Left lung (tissue), 10 donors: Measurements from ENCODE around the gene ELSPBP1. TPM values are rescaled to one million over a fixed set of nuclear protein-coding genes. Genes with fewer than 3 reads are reported as not detected.

Experiments used
- ATAC-seq: fragments of 200-7000 bp; cut with Tn5 transposase; one replicate; pipeline ENCODE4 v1.9.1; 2020; ENCODE audit warnings: moderate library complexity
- DNase-seq, 4 donors: peaks; one replicate each; pipeline ENCODE4 v3.0.0-alpha.2; 2013 to 2020
- H3K27ac ChIP-seq, 2 donors: fragments of 200-600 bp; sonication (generic) in 1 of 2; one replicate each; pipeline versions ENCODE4 v1.5.0 to v1.8.0; 2020 to 2021
- H3K27me3 ChIP-seq, 2 donors: fragments of 200-600 bp; sonication (generic) in 1 of 2; one replicate each; pipeline versions ENCODE4 v1.5.0 to v1.8.0; 2020 to 2021
- H3K36me3 ChIP-seq, 2 donors: fragments of 200-600 bp; sonication (generic) in 1 of 2; one replicate each; pipeline versions ENCODE4 v1.5.0 to v1.8.0; 2020 to 2021
- H3K4me1 ChIP-seq, 2 donors: fragments of 200-600 bp; one replicate each; pipeline ENCODE4 v1.8.0; 2021
- H3K4me3 ChIP-seq, 2 donors: fragments of 200-600 bp; sonication (generic) in 1 of 2; one replicate each; pipeline versions ENCODE4 v1.5.0 to v1.8.0; 2020 to 2021; ENCODE audit warnings: mild to moderate bottlenecking in 1 of 2
- H3K9me3 ChIP-seq, 2 donors: fragments of 200-600 bp; sonication (generic) in 1 of 2; one replicate each; pipeline versions ENCODE4 v1.5.0 to v1.8.0; 2020 to 2021
- CTCF ChIP-seq, 2 donors: fragments of 200-600 bp; sonication (generic) in 1 of 2; IDR thresholded peaks; one replicate each; pipeline versions ENCODE4 v1.5.0 to v1.8.0; 2021; ENCODE audit warnings: antibody characterized with exemption in 2 of 2
- intact Hi-C, 2 donors: fragments of 100-400 bp; cut with DNase I; formaldehyde crosslinking; loops; one replicate each; pipeline versions ENCODE4 v1.11.2 to v1.14.2; 2022
- polyA plus RNA-seq, 6 donors: library from polyadenylated mRNA; unstranded; fragments of 120-200 nt; gene quantifications; one replicate each; pipeline ENCODE4 v1.2.1, GENCODE V29; 2013; ENCODE audit not compliant: insufficient read length in 6 of 6
- total RNA-seq, 2 donors: library from RNA; stranded (reverse); fragmentation: NEBNext Ultra II Directional; extraction: Animal tissue kit (Norgen Biotek cat#: 25700); gene quantifications; one replicate each; pipeline ENCODE4 v1.2.1, GENCODE V29; 2021
- donor health status: DM: no; HTN: yes; CAD: no.
- donor health status: DM: no; HTN: no; CAD: no.

The ELSPBP1 gene
- total and polyA plus RNA-seq, 8 donors = not detected

GRCh38 chr19:48006762-48007161 is 12.3 kb downstream of the ELSPBP1 start:
- ATAC-seq (no peak), DNase-seq (no peak)
- no peaks in the 10 kb centered on the region for H3K36me3 ChIP-seq
- intact Hi-C loops = no loop called here
- H3K4me1 ChIP-seq = no peaks in the 10 kb centered on the region
- no peak for TF ChIP-seq CTCF (IDR thresholded peaks at IDR 0.05)
- H3K27ac ChIP-seq = no peak overlapping the region
- no peak overlapping the region for H3K4me3 ChIP-seq
- H3K9me3 ChIP-seq = no peaks in the 10 kb centered on the region
- H3K27me3 ChIP-seq = peaks cover 0 to 15% of the 10 kb centered on the region in 2 donors

GRCh38 chr19:48010932-48011758 is 16.7 kb downstream of the ELSPBP1 start:
- no peak overlapping the region for H3K4me3 ChIP-seq
- no peak for TF ChIP-seq CTCF (IDR thresholded peaks at IDR 0.05)
- peak in 2 of 4 donors; percentile 3 to 17 for DNase-seq
- H3K27me3 ChIP-seq = peaks cover 0 to 13% of the 10 kb centered on the region in 2 donors
- intact Hi-C loops = no loop called here
- no peaks in the 10 kb centered on the region for H3K36me3 ChIP-seq
- no peak overlapping the region for H3K27ac ChIP-seq
- no peak for ATAC-seq
- no peaks in the 10 kb centered on the region for H3K9me3 ChIP-seq
- H3K4me1 ChIP-seq = no peaks in the 10 kb centered on the region

- Histone ChIP-seq H3K36me3 (no peaks in the 10 kb centered on the region), H3K4me3 (no peak overlapping the region), H3K9me3 (no peaks in the 10 kb centered on the region), H3K27ac (no peak overlapping the region), H3K4me1 (no peaks in the 10 kb centered on the region), H3K27me3 (peaks cover 0 to 41% of the 10 kb centered on the region in 2 donors)
- no peak for TF ChIP-seq CTCF (IDR thresholded peaks at IDR 0.05)
- ATAC-seq (no peak), DNase-seq (no peak)
- intact Hi-C loops = no loop called here
Measured at GRCh38 chr19:48020686-48021085, 26.3 kb downstream of the ELSPBP1 start.

- DNase-seq (no peak), ATAC-seq (no peak)
- Histone ChIP-seq H3K4me1 (no peaks in the 10 kb centered on the region), H3K27ac (no peak overlapping the region), H3K27me3 (peaks cover 0 to 29% of the 10 kb centered on the region in 2 donors), H3K4me3 (no peak overlapping the region), H3K36me3 (no peaks in the 10 kb centered on the region), H3K9me3 (no peaks in the 10 kb centered on the region)
- intact Hi-C loops = no loop called here
- TF ChIP-seq CTCF (IDR thresholded peaks at IDR 0.05) = no peak
Measured at GRCh38 chr19:48023011-48023410, 28.6 kb downstream of the ELSPBP1 start.

GRCh38 chr19:48023518-48023917 is 29.1 kb downstream of the ELSPBP1 start:
- H3K4me3 ChIP-seq = no peak overlapping the region
- intact Hi-C loops = no loop called here
- no peaks in the 10 kb centered on the region for H3K9me3 ChIP-seq
- no peaks in the 10 kb centered on the region for H3K36me3 ChIP-seq
- no peak for TF ChIP-seq CTCF (IDR thresholded peaks at IDR 0.05)
- ATAC-seq = no peak
- H3K4me1 ChIP-seq = no peaks in the 10 kb centered on the region
- peaks cover 0 to 28% of the 10 kb centered on the region in 2 donors for H3K27me3 ChIP-seq
- DNase-seq = no peak
- no peak overlapping the region for H3K27ac ChIP-seq
